HEK293 (cell line): ENCODE measurements around the gene GZF1.

Source experiments
- ZBTB1 ChIP-seq: fragments of 450-650 bp; formaldehyde crosslinking; IDR thresholded peaks from 2 replicates; pipeline ENCODE4 v1.5.1; 2016; ENCODE audit warnings: missing biosample characterization, missing genetic modification characterization
- ZNF114 ChIP-seq: fragments of 450-650 bp; formaldehyde crosslinking; IDR thresholded peaks from 2 replicates; pipeline ENCODE4 v1.5.0; 2017; ENCODE audit warnings: missing biosample characterization, missing genetic modification characterization
- ZNF121 ChIP-seq: fragments of 450-650 bp; formaldehyde crosslinking; IDR thresholded peaks from 2 replicates; pipeline ENCODE4 v1.5.1; 2016; ENCODE audit warnings: missing biosample characterization, missing genetic modification characterization
- ZNF776 ChIP-seq: fragments of 450-650 bp; formaldehyde crosslinking; IDR thresholded peaks from 2 replicates; pipeline ENCODE4 v1.5.0; 2017; ENCODE audit warnings: missing biosample characterization, missing genetic modification characterization, borderline replicate concordance
- ZNF777 ChIP-seq: fragments of 450-650 bp; formaldehyde crosslinking; IDR thresholded peaks from 2 replicates; pipeline ENCODE4 v1.5.1; 2017; ENCODE audit warnings: missing biosample characterization, missing genetic modification characterization, borderline replicate concordance
- TF ChIP-seq, protein P1 (sequence below): fragments of 450-650 bp; formaldehyde crosslinking; IDR thresholded peaks from 2 replicates; pipeline ENCODE4 v1.5.1; 2016; ENCODE audit warnings: missing biosample characterization, missing genetic modification characterization
- TF ChIP-seq, protein P2 (sequence below): fragments of 450-650 bp; formaldehyde crosslinking; IDR thresholded peaks from 2 replicates; pipeline ENCODE4 v1.5.1; 2016; ENCODE audit warnings: missing biosample characterization, missing genetic modification characterization
- TF ChIP-seq, protein P3 (sequence below): fragments of 450-650 bp; formaldehyde crosslinking; IDR thresholded peaks from 2 replicates; pipeline ENCODE4 v1.5.1; 2016; ENCODE audit warnings: missing biosample characterization, missing genetic modification characterization

DNA sequence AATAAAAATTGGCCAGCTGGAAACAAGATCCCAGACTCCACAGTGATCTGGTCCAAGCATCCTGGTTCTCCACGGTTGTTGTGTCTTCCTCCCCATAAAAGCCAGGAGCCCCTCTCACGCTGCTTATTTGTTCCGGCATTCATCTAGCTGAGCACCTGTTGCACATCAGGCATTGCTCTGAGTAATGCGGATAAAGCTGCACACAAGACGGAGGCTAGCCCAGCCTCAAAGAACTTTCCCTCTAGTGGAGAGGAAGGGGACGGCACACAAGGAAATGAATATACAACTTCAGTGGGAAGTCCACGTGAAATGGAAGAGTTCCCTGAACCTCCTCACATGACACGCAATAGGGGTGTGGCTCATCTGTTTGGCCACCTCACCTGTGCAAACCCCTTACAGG lies 41.7 kb upstream of the GZF1 start:
- TF ChIP-seq, protein P1, sequence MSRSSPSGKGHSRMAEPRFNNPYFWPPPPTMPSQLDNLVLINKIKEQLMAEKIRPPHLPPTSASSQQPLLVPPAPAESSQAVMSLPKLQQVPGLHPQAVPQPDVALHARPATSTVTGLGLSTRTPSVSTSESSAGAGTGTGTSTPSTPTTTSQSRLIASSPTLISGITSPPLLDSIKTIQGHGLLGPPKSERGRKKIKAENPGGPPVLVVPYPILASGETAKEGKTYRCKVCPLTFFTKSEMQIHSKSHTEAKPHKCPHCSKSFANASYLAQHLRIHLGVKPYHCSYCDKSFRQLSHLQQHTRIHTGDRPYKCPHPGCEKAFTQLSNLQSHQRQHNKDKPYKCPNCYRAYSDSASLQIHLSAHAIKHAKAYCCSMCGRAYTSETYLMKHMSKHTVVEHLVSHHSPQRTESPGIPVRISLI (tag by site-specific recombination), result no peak
- TF ChIP-seq, protein P2, sequence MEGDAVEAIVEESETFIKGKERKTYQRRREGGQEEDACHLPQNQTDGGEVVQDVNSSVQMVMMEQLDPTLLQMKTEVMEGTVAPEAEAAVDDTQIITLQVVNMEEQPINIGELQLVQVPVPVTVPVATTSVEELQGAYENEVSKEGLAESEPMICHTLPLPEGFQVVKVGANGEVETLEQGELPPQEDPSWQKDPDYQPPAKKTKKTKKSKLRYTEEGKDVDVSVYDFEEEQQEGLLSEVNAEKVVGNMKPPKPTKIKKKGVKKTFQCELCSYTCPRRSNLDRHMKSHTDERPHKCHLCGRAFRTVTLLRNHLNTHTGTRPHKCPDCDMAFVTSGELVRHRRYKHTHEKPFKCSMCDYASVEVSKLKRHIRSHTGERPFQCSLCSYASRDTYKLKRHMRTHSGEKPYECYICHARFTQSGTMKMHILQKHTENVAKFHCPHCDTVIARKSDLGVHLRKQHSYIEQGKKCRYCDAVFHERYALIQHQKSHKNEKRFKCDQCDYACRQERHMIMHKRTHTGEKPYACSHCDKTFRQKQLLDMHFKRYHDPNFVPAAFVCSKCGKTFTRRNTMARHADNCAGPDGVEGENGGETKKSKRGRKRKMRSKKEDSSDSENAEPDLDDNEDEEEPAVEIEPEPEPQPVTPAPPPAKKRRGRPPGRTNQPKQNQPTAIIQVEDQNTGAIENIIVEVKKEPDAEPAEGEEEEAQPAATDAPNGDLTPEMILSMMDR (tag by site-specific recombination), result peak; percentile 25; the same call in 1 of the 2 replicates
- TF ChIP-seq ZNF121 (tag by site-specific recombination) (no peak), ZBTB1 (no peak), ZNF114 (no peak), ZNF777 (no peak), ZNF776 (tag by site-specific recombination) (no peak)
- TF ChIP-seq, protein P3, sequence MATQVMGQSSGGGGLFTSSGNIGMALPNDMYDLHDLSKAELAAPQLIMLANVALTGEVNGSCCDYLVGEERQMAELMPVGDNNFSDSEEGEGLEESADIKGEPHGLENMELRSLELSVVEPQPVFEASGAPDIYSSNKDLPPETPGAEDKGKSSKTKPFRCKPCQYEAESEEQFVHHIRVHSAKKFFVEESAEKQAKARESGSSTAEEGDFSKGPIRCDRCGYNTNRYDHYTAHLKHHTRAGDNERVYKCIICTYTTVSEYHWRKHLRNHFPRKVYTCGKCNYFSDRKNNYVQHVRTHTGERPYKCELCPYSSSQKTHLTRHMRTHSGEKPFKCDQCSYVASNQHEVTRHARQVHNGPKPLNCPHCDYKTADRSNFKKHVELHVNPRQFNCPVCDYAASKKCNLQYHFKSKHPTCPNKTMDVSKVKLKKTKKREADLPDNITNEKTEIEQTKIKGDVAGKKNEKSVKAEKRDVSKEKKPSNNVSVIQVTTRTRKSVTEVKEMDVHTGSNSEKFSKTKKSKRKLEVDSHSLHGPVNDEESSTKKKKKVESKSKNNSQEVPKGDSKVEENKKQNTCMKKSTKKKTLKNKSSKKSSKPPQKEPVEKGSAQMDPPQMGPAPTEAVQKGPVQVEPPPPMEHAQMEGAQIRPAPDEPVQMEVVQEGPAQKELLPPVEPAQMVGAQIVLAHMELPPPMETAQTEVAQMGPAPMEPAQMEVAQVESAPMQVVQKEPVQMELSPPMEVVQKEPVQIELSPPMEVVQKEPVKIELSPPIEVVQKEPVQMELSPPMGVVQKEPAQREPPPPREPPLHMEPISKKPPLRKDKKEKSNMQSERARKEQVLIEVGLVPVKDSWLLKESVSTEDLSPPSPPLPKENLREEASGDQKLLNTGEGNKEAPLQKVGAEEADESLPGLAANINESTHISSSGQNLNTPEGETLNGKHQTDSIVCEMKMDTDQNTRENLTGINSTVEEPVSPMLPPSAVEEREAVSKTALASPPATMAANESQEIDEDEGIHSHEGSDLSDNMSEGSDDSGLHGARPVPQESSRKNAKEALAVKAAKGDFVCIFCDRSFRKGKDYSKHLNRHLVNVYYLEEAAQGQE (tag by site-specific recombination), result no peak
